Measurements from ENCODE around the gene ATP6V1F. TPM values are rescaled to one million over a fixed set of nuclear protein-coding genes. Genes with fewer than 3 reads are reported as not detected.

The ATP6V1F gene
- total RNA-seq, 1 donor from 2014 or later = 162 TPM

DNA sequence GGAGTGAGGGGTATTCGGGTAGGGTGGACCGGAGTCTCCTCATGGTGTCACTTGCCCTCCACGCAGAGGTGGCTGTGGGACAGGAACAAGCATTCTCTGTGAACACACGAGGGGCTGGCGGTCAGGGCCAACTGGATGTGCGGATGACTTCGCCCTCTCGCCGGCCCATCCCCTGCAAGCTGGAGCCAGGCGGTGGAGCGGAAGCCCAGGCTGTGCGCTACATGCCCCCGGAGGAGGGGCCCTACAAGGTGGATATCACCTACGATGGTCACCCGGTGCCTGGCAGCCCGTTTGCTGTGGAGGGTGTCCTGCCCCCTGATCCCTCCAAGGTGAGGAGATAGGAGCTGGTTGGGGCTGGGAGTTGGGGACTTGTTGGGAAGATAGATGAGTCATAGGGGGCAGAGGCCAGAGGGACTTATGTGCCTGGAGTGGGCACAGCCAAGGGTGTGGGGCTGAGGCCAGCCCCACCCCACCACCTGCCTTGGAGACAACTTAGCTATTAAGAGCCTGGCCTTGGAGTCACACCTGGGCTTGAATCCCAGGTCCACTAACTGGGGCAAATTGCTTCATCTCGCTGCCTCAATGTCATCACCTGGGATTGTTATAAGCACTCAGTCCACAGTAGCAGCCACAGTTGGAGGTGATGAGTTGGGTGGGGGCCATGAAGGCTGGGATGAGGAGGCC lies 18.6 kb upstream of the ATP6V1F start:
- Mint-ChIP-seq H3K9me3 (ENCODE audit: unreplicated experiment) (no peaks in the 10 kb centered on the region), H3K27me3 (ENCODE audit: unreplicated experiment) (no peaks in the 10 kb centered on the region), H3K27ac (ENCODE audit: unreplicated experiment) (no peak overlapping the region), H3K4me1 (ENCODE audit: unreplicated experiment) (no peaks in the 10 kb centered on the region), H3K4me3 (ENCODE audit: unreplicated experiment) (no peak overlapping the region), H3K36me3 (ENCODE audit: unreplicated experiment) (peaks cover 15% of the 10 kb centered on the region)
- DNase-seq (ENCODE audit: extremely low spot score, unreplicated experiment) = no peak
- TF ChIP-seq, protein P1, sequence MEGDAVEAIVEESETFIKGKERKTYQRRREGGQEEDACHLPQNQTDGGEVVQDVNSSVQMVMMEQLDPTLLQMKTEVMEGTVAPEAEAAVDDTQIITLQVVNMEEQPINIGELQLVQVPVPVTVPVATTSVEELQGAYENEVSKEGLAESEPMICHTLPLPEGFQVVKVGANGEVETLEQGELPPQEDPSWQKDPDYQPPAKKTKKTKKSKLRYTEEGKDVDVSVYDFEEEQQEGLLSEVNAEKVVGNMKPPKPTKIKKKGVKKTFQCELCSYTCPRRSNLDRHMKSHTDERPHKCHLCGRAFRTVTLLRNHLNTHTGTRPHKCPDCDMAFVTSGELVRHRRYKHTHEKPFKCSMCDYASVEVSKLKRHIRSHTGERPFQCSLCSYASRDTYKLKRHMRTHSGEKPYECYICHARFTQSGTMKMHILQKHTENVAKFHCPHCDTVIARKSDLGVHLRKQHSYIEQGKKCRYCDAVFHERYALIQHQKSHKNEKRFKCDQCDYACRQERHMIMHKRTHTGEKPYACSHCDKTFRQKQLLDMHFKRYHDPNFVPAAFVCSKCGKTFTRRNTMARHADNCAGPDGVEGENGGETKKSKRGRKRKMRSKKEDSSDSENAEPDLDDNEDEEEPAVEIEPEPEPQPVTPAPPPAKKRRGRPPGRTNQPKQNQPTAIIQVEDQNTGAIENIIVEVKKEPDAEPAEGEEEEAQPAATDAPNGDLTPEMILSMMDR (IDR thresholded peaks at IDR 0.05) = no peak

- peaks cover 15% of the 10 kb centered on the region for H3K36me3 Mint-ChIP-seq (ENCODE audit: unreplicated experiment)
- no peak overlapping the region for H3K27ac Mint-ChIP-seq (ENCODE audit: unreplicated experiment)
- no peak overlapping the region for H3K4me3 Mint-ChIP-seq (ENCODE audit: unreplicated experiment)
Observed at GRCh38 chr7:128844777-128845311, 17.8 kb upstream of the ATP6V1F start.

DNA sequence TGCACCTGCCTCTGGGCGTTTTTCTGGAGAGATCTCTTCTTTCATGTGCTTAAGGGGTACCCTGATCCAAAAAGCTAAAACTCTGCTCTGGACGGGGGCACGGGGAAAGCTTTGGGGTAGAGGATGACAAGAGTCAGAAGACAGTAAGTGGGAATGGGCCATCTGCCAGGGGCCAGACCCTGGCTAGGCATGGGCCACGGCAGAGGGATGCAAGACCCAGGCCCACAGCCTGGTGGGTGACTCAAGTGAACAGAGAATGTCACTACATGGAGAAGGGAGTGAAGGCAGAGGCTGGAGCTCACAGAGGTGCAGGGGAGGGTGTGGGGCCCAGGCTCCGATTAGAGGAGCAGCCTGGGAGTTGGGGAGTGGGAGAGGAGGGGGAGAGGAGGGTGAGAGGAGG lies 17.2 kb upstream of the ATP6V1F start:
- Mint-ChIP-seq H3K27me3 (ENCODE audit: unreplicated experiment) (no peaks in the 10 kb centered on the region), H3K9me3 (ENCODE audit: unreplicated experiment) (no peaks in the 10 kb centered on the region), H3K27ac (ENCODE audit: unreplicated experiment) (no peak overlapping the region), H3K4me3 (ENCODE audit: unreplicated experiment) (no peak overlapping the region), H3K4me1 (ENCODE audit: unreplicated experiment) (no peaks in the 10 kb centered on the region), H3K36me3 (ENCODE audit: unreplicated experiment) (peaks cover 15% of the 10 kb centered on the region)
- no peak for DNase-seq (ENCODE audit: extremely low spot score, unreplicated experiment)
- TF ChIP-seq, protein P1 (IDR thresholded peaks at IDR 0.05) = no peak

More at GRCh38 chr7:128844777-128845311, 17.8 kb upstream of the ATP6V1F start:
- TF ChIP-seq, protein P1 (IDR thresholded peaks at IDR 0.05) = no peak
- no peaks in the 10 kb centered on the region for H3K4me1 Mint-ChIP-seq (ENCODE audit: unreplicated experiment)
- DNase-seq (ENCODE audit: extremely low spot score, unreplicated experiment) = no peak
- H3K27me3 Mint-ChIP-seq (ENCODE audit: unreplicated experiment) = no peaks in the 10 kb centered on the region
- no peaks in the 10 kb centered on the region for H3K9me3 Mint-ChIP-seq (ENCODE audit: unreplicated experiment)

DNA sequence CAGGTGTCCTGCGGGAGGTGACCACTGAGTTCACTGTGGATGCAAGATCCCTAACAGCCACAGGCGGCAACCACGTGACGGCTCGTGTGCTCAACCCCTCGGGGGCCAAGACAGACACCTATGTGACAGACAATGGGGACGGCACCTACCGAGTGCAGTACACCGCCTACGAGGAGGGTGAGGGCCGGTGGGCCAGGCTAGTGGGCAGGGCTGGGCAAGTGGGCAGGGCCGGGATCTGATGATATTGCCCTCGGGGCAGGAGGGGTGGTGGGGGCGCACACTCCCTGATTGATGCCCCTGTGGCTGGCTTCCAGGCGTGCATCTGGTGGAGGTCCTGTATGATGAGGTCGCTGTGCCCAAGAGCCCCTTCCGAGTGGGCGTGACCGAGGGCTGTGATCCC lies 16.7 kb upstream of the ATP6V1F start:
- no peaks in the 10 kb centered on the region for H3K4me1 Mint-ChIP-seq (ENCODE audit: unreplicated experiment)
- TF ChIP-seq, protein P1 (IDR thresholded peaks at IDR 0.05) = no peak
- no peaks in the 10 kb centered on the region for H3K27me3 Mint-ChIP-seq (ENCODE audit: unreplicated experiment)
- no peak overlapping the region for H3K27ac Mint-ChIP-seq (ENCODE audit: unreplicated experiment)
- no peak for DNase-seq (ENCODE audit: extremely low spot score, unreplicated experiment)
- no peak overlapping the region for H3K4me3 Mint-ChIP-seq (ENCODE audit: unreplicated experiment)
- no peaks in the 10 kb centered on the region for H3K9me3 Mint-ChIP-seq (ENCODE audit: unreplicated experiment)
- peaks cover 15% of the 10 kb centered on the region for H3K36me3 Mint-ChIP-seq (ENCODE audit: unreplicated experiment)

- Mint-ChIP-seq H3K4me3 (ENCODE audit: unreplicated experiment) (no peak overlapping the region), H3K36me3 (ENCODE audit: unreplicated experiment) (peaks cover 14% of the 10 kb centered on the region), H3K27ac (ENCODE audit: unreplicated experiment) (no peak overlapping the region), H3K27me3 (ENCODE audit: unreplicated experiment) (no peaks in the 10 kb centered on the region), H3K4me1 (ENCODE audit: unreplicated experiment) (no peaks in the 10 kb centered on the region), H3K9me3 (ENCODE audit: unreplicated experiment) (no peaks in the 10 kb centered on the region)
- TF ChIP-seq, protein P1 (IDR thresholded peaks at IDR 0.05) = no peak
- DNase-seq (ENCODE audit: extremely low spot score, unreplicated experiment) = no peak
Observed at GRCh38 chr7:128846781-128847444, 15.7 kb upstream of the ATP6V1F start.
